ENCODE data around the gene PRAMEF20.
"Not testable (repeated sequence)": the region's sequence is repeated elsewhere in the genome, so short reads cannot be mapped to it uniquely, and the experiment has no call there.

The PRAMEF20 gene

GRCh38 chr1:13410150-13410549, at the start of gene PRAMEF20:
Gene PRAMEF20 (plus strand): TSS chr1:13410450. CDS start chr1:13416355, 5,905 bp downstream.
- CTCF ChIA-PET, H3K36me3 Mint-ChIP-seq: not testable (repeated sequence)

GRCh38 chr1:13362364-13362763, 47.9 kb upstream of the PRAMEF20 start:
- H3K4me3 Mint-ChIP-seq, H3K27me3 Mint-ChIP-seq, H3K4me1 Mint-ChIP-seq, CTCF ChIA-PET, H3K9me3 Mint-ChIP-seq, DNase-seq, H3K27ac Mint-ChIP-seq, H3K36me3 Mint-ChIP-seq: not testable (repeated sequence)

More at GRCh38 chr1:13410150-13410549, at the start of gene PRAMEF20:
- H3K27me3 Mint-ChIP-seq, H3K4me3 Mint-ChIP-seq, H3K27ac Mint-ChIP-seq, H3K4me1 Mint-ChIP-seq, DNase-seq, H3K9me3 Mint-ChIP-seq: not testable (repeated sequence)

- H3K9me3 Mint-ChIP-seq, H3K36me3 Mint-ChIP-seq, H3K4me3 Mint-ChIP-seq, H3K4me1 Mint-ChIP-seq, H3K27me3 Mint-ChIP-seq, H3K27ac Mint-ChIP-seq, DNase-seq, CTCF ChIA-PET: not testable (repeated sequence)
These were observed 45.3 kb upstream of the PRAMEF20 start for GRCh38 chr1:13364928-13365327.

- CTCF ChIA-PET = not testable (repeated sequence)
These were observed 43.7 kb upstream of the PRAMEF20 start for GRCh38 chr1:13366536-13366935.

GRCh38 chr1:13368544-13368943, 41.7 kb upstream of the PRAMEF20 start:
- CTCF ChIA-PET, H3K9me3 Mint-ChIP-seq, H3K36me3 Mint-ChIP-seq, H3K4me3 Mint-ChIP-seq, H3K4me1 Mint-ChIP-seq, H3K27ac Mint-ChIP-seq, H3K27me3 Mint-ChIP-seq: not testable (repeated sequence)
- DNase-seq = peak; percentile 29

More at GRCh38 chr1:13366536-13366935, 43.7 kb upstream of the PRAMEF20 start:
- H3K9me3 Mint-ChIP-seq, H3K27ac Mint-ChIP-seq, H3K36me3 Mint-ChIP-seq, H3K4me3 Mint-ChIP-seq, DNase-seq, H3K4me1 Mint-ChIP-seq, H3K27me3 Mint-ChIP-seq: not testable (repeated sequence)

- CTCF ChIA-PET, H3K4me1 Mint-ChIP-seq: not testable (repeated sequence)
These were observed 31.3 kb upstream of the PRAMEF20 start for GRCh38 chr1:13378983-13379382.

GRCh38 chr1:13380380-13380779, 29.9 kb upstream of the PRAMEF20 start:
- H3K27ac Mint-ChIP-seq, CTCF ChIA-PET, H3K4me3 Mint-ChIP-seq, H3K4me1 Mint-ChIP-seq, H3K9me3 Mint-ChIP-seq, H3K27me3 Mint-ChIP-seq, H3K36me3 Mint-ChIP-seq, DNase-seq: not testable (repeated sequence)

More at GRCh38 chr1:13378983-13379382, 31.3 kb upstream of the PRAMEF20 start:
- H3K27me3 Mint-ChIP-seq, H3K4me3 Mint-ChIP-seq, H3K27ac Mint-ChIP-seq, DNase-seq, H3K9me3 Mint-ChIP-seq, H3K36me3 Mint-ChIP-seq: not testable (repeated sequence)

- H3K27me3 Mint-ChIP-seq, H3K9me3 Mint-ChIP-seq, H3K36me3 Mint-ChIP-seq, DNase-seq, H3K4me1 Mint-ChIP-seq, CTCF ChIA-PET, H3K4me3 Mint-ChIP-seq, H3K27ac Mint-ChIP-seq: not testable (repeated sequence)
These were observed 20.9 kb upstream of the PRAMEF20 start, which contains the start of gene PRAMEF17 for GRCh38 chr1:13389332-13389731. Gene PRAMEF17 (plus strand): TSS chr1:13389632. CDS start chr1:13389658, 26 bp downstream.

- DNase-seq, H3K27me3 Mint-ChIP-seq, H3K27ac Mint-ChIP-seq, H3K4me3 Mint-ChIP-seq, CTCF ChIA-PET, H3K9me3 Mint-ChIP-seq, H3K36me3 Mint-ChIP-seq, H3K4me1 Mint-ChIP-seq: not testable (repeated sequence)
These were observed 17.2 kb upstream of the PRAMEF20 start for GRCh38 chr1:13393004-13393403.

- H3K36me3 Mint-ChIP-seq, H3K27me3 Mint-ChIP-seq, H3K4me3 Mint-ChIP-seq, H3K9me3 Mint-ChIP-seq, CTCF ChIA-PET, H3K27ac Mint-ChIP-seq, DNase-seq, H3K4me1 Mint-ChIP-seq: not testable (repeated sequence)
These were observed 15.5 kb upstream of the PRAMEF20 start for GRCh38 chr1:13394761-13395160.

GRCh38 chr1:13395311-13395710, 14.9 kb upstream of the PRAMEF20 start:
- H3K9me3 Mint-ChIP-seq, H3K36me3 Mint-ChIP-seq, H3K27me3 Mint-ChIP-seq: not testable (repeated sequence)

GRCh38 chr1:13407811-13408210, 2.4 kb upstream of the PRAMEF20 start:
- CTCF ChIA-PET = no interaction called here
- Mint-ChIP-seq H3K27me3 (no peaks in the 10 kb centered on the region), H3K9me3 (peaks cover 5% of the 10 kb centered on the region), H3K4me3 (no peak overlapping the region), H3K27ac (no peak overlapping the region), H3K4me1 (no peaks in the 10 kb centered on the region), H3K36me3 (no peaks in the 10 kb centered on the region)
- no peak for DNase-seq

More at GRCh38 chr1:13395311-13395710, 14.9 kb upstream of the PRAMEF20 start:
- CTCF ChIA-PET, DNase-seq, H3K27ac Mint-ChIP-seq, H3K4me3 Mint-ChIP-seq, H3K4me1 Mint-ChIP-seq: not testable (repeated sequence)

GRCh38 chr1:13430495-13430894, 20.2 kb downstream of the PRAMEF20 start:
- Mint-ChIP-seq H3K36me3 (no peaks in the 10 kb centered on the region), H3K27me3 (no peaks in the 10 kb centered on the region), H3K27ac (no peak overlapping the region), H3K4me3 (no peak overlapping the region), H3K9me3 (no peaks in the 10 kb centered on the region), H3K4me1 (no peaks in the 10 kb centered on the region)
- DNase-seq = no peak
- CTCF ChIA-PET = no interaction called here

GRCh38 chr1:13432251-13432650, 22.0 kb downstream of the PRAMEF20 start:
- DNase-seq = no peak
- Mint-ChIP-seq H3K9me3 (no peaks in the 10 kb centered on the region), H3K4me3 (no peak overlapping the region), H3K4me1 (no peaks in the 10 kb centered on the region), H3K27ac (no peak overlapping the region), H3K27me3 (peaks cover 6% of the 10 kb centered on the region), H3K36me3 (no peaks in the 10 kb centered on the region)
- CTCF ChIA-PET = no interaction called here

GRCh38 chr1:13433694-13434358, 23.6 kb downstream of the PRAMEF20 start:
- DNase-seq, H3K27ac Mint-ChIP-seq, H3K9me3 Mint-ChIP-seq, H3K27me3 Mint-ChIP-seq, H3K4me1 Mint-ChIP-seq, H3K36me3 Mint-ChIP-seq, CTCF ChIA-PET, H3K4me3 Mint-ChIP-seq: not testable (repeated sequence)

GRCh38 chr1:13435458-13435857, 25.2 kb downstream of the PRAMEF20 start:
- CTCF ChIA-PET = no interaction called here
- no peaks in the 10 kb centered on the region for H3K9me3 Mint-ChIP-seq
- no peak overlapping the region for H3K4me3 Mint-ChIP-seq
- H3K27me3 Mint-ChIP-seq = peaks cover 6% of the 10 kb centered on the region
- H3K4me1 Mint-ChIP-seq = no peaks in the 10 kb centered on the region
- DNase-seq = no peak
- H3K36me3 Mint-ChIP-seq = no peaks in the 10 kb centered on the region
- no peak overlapping the region for H3K27ac Mint-ChIP-seq
